GM21360 (cell line): ENCODE results near the gene HECW1.

ENCODE experiments used
- ATAC-seq: cut with Tn5 transposase; IDR thresholded peaks from one replicate; pipeline ENCODE4 v1.9.1; 2021; ENCODE audit warnings: mild to moderate bottlenecking, moderate library complexity; ENCODE audit not compliant: unreplicated experiment

Gene HECW1

DNA sequence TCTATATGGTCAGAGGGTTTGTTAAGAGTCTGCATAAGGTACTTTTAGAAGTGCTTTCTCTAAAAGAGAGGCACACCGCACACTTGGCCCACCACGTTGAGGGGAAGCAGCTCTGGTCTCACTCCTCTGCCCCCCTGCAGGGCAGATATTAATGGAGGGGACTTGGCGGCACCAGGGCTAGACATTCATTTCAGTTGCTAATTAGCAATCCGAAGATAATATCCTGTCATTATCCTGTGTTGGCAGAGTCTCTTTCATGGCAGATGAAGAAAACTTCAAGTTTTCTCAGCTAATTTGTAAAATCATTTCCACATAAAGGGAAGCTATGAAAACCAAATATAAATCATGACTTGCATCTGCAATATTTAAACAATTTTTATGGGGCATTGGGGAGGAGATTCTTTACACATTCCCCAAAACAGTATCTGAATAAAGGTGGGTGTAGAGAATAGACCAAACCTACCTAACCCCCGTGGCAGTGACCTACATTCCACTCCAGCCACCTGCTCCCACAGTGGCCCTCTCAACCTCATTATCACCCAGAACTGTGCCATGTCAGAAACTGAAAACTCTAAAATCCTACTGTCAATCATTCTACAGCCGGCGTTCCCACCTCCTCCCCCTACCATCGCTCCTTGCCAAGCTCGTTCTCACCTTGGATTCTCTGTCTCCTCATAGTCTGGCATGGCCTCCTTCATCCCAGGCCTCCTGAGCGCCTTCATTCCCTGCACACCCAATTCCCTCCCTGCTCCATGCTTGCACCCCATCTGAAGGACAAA lies 416.3 kb downstream of the HECW1 start:
- no peak for ATAC-seq

DNA sequence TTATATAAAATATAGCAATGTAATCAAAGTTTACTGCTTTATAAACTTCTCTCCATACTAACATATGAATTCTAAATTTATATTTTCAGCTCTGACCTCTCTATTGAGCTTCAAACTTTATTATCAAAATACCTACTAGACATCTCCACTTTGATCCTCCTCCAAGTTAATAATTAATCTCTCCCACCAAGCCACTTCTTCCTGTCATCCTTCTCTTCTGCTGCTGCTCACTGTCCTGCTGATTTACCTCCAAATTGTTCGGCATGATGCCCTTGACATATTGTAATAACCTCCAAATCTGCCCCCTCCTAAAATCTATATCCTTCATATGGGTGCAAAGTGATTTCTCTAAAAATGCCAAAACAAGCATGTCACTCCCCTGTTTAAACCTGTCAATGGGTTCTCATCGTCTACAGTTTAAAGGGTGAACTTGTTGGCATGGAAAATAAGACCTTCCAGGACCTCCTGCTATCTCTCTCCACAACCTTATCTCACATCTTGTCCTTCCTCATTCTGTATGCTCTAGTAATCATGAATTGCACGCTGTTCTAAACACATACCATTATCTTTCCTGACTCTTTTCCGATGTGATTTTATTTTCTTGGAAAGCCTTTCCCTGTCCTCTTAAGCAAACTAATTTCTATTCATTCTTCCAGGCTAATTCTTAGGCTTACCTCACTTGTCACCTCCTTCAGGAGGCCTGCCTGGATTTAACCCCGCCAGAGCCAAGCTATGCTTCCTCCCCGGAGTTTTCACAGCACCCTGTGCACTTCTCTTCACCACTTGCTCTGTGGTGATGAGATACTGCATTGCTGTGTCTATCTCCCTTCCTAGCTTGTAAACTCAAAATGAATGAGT lies 418.3 kb downstream of the HECW1 start:
- ATAC-seq, result no peak

DNA sequence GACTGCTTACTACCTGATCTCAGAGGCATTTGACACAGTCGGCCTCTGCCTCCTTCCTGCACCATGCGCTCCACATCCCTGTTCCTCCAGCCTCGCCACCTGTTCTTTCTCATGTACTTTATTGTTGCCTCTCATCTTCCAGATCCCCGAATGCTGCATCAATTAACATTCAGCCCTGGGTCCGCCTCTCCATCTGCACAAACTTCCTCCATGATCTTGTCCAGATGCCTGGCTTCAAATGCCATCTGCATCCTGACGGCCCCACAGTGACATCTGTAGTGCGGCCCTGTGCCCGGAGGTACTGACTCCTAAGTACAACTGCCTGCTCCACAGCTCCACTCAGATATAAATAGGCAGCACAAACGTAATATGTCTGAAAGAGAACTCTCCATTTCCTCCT lies 419.3 kb downstream of the HECW1 start:
- no peak for ATAC-seq

DNA sequence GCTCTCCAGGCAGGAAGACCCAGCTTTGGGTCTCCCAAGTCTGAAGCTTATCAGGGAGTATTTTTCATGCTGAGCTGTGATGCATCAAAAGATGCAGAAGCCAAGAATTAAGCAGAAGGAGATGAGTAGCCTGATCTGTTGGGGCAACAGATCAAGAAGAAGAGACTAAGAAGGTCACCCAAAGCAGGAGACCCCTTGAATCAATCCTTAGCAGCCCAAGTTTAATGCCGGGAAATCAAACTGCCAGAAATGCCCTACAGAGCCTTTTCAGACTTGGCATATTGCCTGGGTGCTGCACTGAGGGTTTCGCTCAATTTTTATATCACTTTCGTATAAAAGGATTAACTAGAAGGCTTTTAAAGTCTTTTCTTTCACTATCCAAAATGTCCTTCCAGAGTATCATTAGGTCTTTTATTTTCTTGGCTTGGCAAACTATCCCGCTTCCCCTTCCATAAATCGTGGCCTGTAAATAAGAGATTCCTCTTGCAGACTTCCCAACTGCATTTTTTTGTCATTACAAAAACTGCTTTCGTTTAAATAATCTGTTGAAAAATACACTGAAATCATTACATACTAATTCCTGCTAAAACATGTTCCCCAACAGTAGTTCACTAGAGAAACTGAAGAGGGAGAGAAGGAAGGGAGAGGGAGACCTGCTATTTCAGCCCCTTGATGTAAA lies 421.5 kb downstream of the HECW1 start:
- ATAC-seq, result no peak

DNA sequence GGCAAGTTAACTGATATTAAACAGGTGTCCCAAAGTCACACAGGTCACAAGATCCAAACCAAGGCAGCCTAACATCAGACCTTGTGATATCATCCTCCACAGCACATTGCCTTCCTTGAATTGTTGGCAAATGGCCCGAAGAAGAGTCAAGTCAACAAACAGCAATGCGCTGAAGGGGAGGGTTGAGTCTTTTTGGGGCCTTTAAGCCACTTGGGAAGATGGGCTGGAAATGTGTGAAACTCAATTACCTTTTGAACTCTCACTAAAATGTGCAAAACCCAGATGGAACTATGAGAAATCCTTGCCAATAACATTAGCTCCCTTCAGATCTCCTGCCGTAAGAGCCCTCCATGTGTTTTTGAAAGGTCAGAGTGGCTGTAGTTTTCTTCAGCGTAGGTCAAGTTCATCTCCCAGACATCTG lies 422.6 kb downstream of the HECW1 start:
- ATAC-seq, result no peak

DNA sequence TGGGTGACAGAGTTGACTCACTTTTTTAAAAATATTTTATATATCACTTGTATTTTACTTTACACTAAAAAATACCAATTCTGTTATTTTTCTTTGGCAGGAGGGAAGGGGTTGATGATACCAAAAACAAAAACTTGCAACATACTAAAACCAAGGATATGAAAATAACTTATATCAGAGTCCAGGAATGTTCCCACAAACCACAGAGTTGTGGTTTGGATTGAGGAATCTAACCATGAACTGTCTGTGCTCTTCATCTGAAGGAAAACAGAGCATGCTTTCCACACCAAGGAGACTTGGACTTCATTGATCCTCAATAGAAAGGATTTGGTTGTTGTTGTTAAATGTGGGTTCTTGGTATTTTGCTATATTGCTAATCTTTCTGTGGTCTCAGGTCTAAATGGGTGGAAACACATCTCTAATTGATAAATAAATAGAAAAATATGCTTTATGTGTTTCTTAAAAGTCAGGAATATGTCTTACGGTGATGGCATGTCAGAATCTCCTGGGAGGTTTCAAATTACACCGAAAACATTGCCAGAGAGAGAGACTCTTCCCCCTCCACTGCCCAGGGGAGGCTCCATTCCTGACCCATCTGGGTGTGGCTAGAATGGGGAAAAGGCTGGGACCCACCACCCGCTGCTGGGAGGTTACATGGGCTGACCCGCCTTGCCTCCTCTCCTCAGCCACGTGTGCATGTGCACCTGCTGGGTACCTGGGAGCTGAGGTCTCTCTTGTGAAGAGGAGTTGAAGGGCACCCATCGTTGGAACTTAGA lies 423.6 kb downstream of the HECW1 start:
- no peak for ATAC-seq

DNA sequence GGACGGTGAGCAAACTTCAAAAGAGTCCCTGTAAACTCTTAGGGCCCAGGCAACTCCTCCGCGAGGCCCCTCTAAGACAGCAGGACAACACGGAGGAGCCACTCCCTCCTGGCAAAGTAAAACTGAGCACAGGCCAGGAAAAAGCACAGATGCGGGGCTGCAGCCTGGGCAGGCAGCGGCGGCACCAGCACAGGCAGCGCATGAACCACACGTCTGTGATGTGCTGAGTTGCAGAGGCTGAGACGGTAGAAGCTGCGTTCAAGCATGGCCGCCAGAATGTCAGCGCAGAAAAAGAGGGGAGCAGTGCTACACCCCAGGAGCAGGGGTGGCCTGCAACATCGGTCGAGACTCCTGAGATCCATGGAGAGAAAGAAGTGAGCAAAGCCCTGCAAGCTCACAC lies 424.3 kb downstream of the HECW1 start:
- no peak for ATAC-seq

DNA sequence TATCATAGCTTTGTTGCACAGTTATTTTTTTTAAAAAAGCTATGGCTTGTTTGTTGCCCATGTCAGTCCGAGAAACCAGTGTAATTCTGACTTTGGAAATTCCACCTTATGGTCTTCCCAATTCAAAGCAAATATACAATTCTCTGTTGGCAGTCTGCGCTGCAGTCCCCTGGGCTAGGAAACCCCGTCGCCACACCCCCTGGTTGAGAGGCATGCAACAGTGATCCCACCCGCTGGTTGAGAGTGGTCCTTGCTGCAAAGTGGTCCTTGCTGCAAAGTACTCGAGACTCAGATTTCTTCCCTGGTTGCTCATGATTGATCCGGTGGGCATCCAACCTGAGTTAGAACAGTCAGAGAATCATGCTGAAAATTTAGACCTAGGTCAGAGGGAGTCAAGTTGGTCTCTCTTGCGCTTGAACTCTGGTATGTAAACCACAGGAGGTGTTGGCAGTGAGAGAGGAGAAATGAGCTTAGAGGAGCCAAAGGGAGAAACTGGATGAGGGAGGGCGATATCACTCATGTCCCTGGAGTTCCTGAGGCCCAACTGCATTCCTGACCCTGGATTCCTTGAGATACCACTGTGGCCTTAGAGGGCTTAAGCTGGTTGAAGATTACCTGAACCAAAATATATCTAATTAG lies 425.4 kb downstream of the HECW1 start:
- ATAC-seq, result no peak

DNA sequence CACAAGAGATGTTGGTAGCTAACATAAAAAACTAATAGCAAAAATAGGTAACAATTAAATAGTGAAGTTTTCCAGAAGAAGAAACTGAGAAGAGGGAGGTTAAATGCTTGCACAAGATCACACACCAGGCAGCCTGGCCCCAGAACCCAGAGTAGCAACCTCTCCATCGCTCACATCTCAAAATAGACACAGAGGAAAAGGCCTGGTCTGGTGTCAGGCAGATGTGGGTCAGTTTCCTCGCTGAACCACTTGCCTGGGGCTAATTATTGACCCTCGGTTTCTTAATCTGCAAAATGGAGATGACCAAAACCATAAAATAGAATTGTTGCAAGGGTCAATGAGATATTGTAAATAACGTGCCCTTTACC lies 425.9 kb downstream of the HECW1 start:
- no peak for ATAC-seq

DNA sequence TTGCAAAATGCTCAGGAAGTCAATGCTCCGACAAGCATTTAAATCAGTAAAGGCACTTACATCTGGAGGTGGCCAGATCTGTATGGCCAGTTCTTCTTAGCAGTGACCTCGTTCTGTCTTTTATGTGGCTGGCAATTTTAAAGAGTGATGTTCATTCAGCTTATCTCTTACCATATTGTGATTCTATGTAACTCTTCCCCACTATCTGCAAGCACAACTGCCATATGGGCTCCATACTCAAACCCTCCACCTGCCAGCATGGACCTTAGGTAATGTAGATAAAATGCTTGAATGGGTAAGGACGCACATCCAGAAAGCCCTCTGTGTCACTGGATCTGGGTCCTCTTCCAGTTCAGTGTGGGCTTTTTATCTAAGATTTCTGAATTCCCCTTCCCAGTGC lies 428.0 kb downstream of the HECW1 start:
- no peak for ATAC-seq

DNA sequence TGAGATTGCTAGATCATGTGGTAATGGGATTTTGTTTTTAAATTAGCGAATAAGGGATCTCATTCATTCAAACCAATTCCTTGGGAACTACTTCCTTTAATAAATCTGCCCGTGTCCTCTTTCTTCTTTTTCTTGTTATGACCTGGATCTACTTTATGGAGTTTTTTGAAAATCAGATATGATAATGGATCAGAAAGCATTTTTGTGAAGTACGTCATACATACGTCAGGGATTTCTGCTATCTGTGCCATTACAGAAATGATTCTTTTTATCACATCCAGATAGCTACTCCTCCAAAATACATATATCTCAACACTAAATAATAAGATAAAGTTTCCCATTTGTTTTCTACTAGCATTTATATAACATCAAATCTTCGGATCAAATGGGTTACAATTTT lies 430.3 kb downstream of the HECW1 start:
- no peak for ATAC-seq

DNA sequence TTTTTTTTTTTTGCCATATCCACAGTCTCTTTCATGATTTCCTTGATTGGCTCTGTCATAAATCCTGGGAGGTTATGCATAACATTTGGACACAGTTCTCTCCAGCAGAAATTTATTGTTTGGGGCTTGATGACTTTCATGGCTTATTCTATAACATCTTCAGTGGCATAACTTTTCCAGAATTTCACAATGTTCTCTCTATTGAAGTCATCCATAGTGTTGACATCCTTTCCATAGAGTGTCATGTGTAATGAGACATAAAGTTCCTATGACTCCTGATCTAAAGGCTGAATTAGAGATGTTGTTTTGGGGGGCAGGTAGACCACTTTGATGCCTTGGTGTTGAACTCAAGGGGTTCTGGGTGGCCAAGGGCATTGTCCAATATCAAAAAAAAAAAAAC lies 433.8 kb downstream of the HECW1 start:
- ATAC-seq, result no peak

DNA sequence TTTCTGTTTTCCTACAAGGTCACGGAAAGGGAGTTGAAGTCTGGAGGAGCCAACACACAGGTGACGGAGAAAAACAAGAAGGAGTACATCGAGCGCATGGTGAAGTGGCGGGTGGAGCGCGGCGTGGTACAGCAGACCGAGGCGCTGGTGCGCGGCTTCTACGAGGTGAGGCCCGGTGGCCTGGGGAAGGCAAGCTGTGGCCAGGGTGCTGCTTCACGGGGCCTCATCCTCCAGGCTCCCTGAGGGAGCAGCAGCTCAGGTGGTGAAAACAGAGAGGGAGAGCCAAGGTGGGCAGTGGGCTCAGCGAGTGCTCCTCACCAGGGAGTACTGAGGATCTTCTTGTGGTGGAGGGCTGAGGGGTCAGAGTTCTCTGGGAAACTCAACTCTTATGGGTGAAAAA lies 438.0 kb downstream of the HECW1 start:
- ATAC-seq, result no peak

DNA sequence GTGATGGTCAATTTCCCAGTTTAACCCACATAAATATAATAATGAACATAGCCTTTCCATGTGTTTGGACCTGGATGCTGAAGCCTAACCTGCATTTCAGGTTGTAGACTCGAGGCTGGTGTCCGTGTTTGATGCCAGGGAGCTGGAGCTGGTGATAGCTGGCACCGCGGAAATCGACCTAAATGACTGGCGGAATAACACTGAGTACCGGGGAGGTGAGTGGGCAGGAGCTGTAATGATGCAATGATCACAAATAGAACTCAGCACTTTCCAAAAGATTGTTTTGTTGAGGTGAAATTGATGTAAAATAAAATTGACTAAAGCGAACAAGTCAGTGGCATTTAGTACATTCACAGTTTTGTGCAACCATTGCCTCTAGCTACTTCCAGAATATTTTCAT lies 439.7 kb downstream of the HECW1 start:
- no peak for ATAC-seq

DNA sequence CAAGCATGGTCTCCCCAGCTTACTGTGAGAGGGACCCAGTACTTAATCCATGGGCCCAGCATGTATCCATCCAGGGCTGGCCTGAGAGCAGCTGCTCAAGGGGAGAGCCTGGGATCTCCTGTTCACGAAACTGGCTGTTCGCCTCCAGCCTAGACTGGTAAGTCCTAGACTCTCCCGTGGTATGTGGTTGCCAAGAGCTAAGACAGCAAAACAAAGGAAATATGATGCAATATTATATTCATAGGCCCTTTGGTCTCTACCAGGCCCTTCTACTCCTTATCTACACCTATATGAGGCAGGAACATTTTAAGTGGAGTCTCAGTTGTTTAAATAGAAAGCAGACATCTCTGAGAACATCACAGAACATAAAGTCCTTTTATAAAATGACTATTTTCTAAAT lies 441.6 kb downstream of the HECW1 start:
- no peak for ATAC-seq

DNA sequence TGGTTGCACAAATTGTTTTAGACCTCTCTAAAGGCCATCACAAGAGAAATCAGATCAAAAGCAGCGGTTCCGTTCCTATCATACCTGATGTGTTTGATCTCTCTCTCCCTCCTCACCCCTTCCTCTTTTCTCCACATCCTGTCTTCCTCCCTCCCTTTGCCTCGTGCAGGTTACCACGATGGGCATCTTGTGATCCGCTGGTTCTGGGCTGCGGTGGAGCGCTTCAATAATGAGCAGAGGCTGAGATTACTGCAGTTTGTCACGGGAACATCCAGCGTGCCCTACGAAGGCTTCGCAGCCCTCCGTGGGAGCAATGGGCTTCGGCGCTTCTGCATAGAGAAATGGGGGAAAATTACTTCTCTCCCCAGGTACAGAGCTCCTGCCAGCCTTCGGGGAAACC lies 442.0 kb downstream of the HECW1 start:
- ATAC-seq, result no peak

DNA sequence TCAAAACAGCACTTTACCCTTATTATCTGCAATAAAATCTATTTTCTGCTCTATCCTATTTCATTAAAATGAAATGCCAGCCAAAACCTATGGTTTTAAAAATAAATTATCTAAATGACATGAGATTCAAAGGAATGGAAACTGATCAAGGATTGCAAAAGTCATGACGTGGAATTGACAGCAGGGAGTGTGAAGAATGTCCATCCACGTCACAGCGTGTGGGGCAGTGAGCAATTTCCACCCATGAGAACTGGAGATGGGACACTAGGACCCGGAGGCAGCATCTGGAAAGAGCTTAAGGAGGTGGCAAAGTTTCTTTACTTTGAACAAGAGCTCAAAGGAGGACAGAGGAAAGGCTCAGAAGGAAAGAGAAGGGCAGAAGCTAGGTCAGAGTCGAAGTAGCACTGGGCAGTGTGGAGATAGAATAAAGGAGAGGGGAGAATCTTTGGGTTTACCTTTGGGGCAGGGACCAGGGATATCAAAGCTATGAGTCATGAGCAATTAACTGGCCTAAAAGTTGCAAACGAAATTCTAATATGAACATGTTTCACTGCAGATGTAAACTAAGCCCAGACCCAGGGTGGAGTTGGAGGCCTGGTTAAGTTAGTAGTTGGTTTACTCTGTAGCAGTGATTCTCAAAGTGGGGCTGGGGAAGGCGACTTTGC lies 445.5 kb downstream of the HECW1 start:
- no peak for ATAC-seq

DNA sequence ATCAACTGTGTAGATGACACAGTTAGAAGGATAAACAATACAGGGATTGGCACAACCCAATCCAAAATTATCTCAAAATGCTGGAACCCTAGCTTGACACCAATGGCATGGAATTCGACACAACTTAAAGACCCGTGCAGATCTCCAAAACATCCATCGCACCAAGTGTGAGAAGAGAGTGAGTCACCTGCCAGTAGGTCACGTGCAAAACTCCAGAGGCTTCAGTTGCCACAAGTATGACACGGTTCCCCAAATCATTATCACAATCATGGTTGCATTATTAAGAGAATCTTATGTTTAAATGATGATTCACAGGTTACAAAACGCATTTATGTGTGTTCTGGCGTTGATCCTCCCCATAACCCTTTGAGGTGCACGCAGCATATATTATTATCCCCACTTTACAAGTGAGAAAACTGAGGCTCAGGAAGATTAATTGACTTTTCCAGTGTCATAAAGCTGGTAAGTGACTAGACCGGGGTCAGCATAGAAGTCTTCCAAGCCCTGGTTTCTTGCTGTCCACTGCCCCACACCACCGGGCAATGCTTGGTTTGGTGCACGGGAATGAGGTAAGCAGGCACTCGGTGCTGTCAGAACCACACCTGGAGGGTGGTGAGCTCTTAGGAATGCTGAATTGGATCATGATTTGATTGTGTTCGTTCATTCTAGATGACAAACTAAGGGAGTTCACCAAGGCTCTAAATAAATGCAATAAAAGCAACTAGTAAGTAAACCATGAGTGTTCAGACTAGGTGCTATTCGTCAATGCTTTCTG lies 446.9 kb downstream of the HECW1 start:
- ATAC-seq, result no peak

DNA sequence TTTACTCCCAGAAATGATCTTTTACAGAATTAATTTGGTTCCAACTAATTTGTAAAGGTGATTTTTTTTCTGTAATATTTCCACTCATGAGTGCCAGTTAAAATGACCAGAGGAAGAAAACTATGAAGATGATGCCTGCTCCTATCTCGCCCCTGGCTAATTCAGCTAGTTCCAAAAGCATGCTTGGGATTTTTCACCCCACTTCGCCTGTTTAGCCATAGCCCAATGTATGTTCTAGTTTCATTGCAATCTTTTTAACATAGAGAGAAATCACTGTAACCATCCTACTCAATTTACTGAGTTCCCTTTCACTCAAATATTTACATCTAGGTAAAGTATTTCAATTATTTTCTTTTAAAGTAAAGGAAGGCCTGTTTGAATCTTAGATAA lies 447.5 kb downstream of the HECW1 start:
- ATAC-seq, result no peak
